GM12878 (cell line): Measurements from ENCODE around the gene FCGBP. TPM values are rescaled to one million over a fixed set of nuclear protein-coding genes. Genes with fewer than 3 reads are reported as not detected.
"Not testable (repeated sequence)": the region's sequence is repeated elsewhere in the genome, so short reads cannot be mapped to it uniquely, and the experiment has no call there.

Experiments
- ATAC-seq: fragments of 200-7000 bp; cut with Tn5 transposase; 3 replicates; pipeline ENCODE4 v1.9.1; 2020; ENCODE audit warnings: mild to moderate bottlenecking, moderate library complexity
- BruUV-seq: library from RNA; stranded (reverse); fragments of 400-500 nt; replicated peaks from 2 replicates; lab custom pipeline; 2021; lab: Mats Ljungman, UMichigan
- CTCF ChIA-PET: fragments of 300-600 bp; sonication (Branson Sonifier 250); formaldehyde crosslinking; extraction: SDS; loops from one replicate; lab custom pipeline; 2021; ENCODE audit warnings: inconsistent platforms; lab: Yijun Ruan, JAX
- POLR2A ChIA-PET: fragments of 350-600 bp; formaldehyde crosslinking; extraction: SDS; loops from one replicate; lab custom pipeline; 2021; ENCODE audit warnings: inconsistent platforms; lab: Charles Lee
- RAD21 ChIA-PET: fragments of 300-600 bp; sonication (Branson Sonifier 250); formaldehyde crosslinking; loops from one replicate; lab custom pipeline; 2023; ENCODE audit warnings: antibody characterized with exemption; ENCODE audit not compliant: unreplicated experiment; lab: Charles Lee
- SMC1A ChIA-PET: fragments of 300-600 bp; sonication (Branson Sonifier 250); formaldehyde crosslinking; loops from one replicate; lab custom pipeline; 2023; ENCODE audit not compliant: unreplicated experiment, uncharacterized antibody; lab: Charles Lee
- DNase-seq: peaks from one replicate; pipeline ENCODE4 v3.0.0-alpha.2; 2011; ENCODE audit warnings: low read depth, low spot score
- FAIRE-seq: peaks from 3 replicates; lab custom pipeline; 2011; peaks lifted over from hg19 to GRCh38; lab: Jason Lieb, UNC
- H2AFZ ChIP-seq: 2 replicates; pipeline ENCODE4 v1.6.0; 2011; ENCODE audit warnings: low read depth, low read length, control low read depth; ENCODE audit not compliant: control insufficient read depth
- H3K27ac ChIP-seq: 2 replicates; pipeline ENCODE4 v1.5.1; 2011; ENCODE audit warnings: control low read depth; ENCODE audit not compliant: control insufficient read depth, insufficient read depth
- H3K27me3 ChIP-seq, 2 experiments: replicated peaks in 1 of 2; 2 replicates each; pipeline versions ENCODE4 v1.6.0 to v1.6.1; 2011; ENCODE audit warnings: low read length in 1 of 2; ENCODE audit not compliant: control insufficient read depth in 2 of 2, insufficient read depth in 2 of 2
- H3K36me3 ChIP-seq, 2 experiments: 2 replicates each; pipeline ENCODE4 v1.5.1; 2011; ENCODE audit warnings: low read length in 1 of 2; ENCODE audit not compliant: control insufficient read depth in 2 of 2, insufficient read depth in 2 of 2
- H3K4me1 ChIP-seq: 2 replicates; pipeline ENCODE4 v1.6.1; 2011; ENCODE audit warnings: mild to moderate bottlenecking, low read length, moderate library complexity, mixed read lengths; ENCODE audit not compliant: control insufficient read depth, insufficient read depth
- H3K4me2 ChIP-seq: 2 replicates; pipeline ENCODE4 v1.6.0; 2011; ENCODE audit warnings: control low read depth; ENCODE audit not compliant: control insufficient read depth, insufficient read depth
- H3K4me3 ChIP-seq: fragments of 200-600 bp; sonication (generic); 2 replicates; pipeline ENCODE4 v1.5.1; 2016
- H3K79me2 ChIP-seq: 2 replicates; pipeline ENCODE4 v1.6.0; 2011; ENCODE audit warnings: low read length; ENCODE audit not compliant: control insufficient read depth, insufficient read depth
- H3K9ac ChIP-seq: 2 replicates; pipeline ENCODE4 v1.8.0; 2011; ENCODE audit warnings: low read length, control low read depth, mixed read lengths; ENCODE audit not compliant: control insufficient read depth, insufficient read depth
- H3K9me3 ChIP-seq: replicated peaks from 3 replicates; pipeline ENCODE4 v1.5.1; 2011; ENCODE audit warnings: mild to moderate bottlenecking, low read length; ENCODE audit not compliant: control insufficient read depth, insufficient read depth
- H4K20me1 ChIP-seq: 2 replicates; pipeline ENCODE4 v1.6.0; 2011; ENCODE audit not compliant: control insufficient read depth, insufficient read depth
- WGBS: methylation state at CpG from one replicate; pipeline ENCODE4 v1.1.6; 2016; ENCODE audit warnings: low lambda C conversion rate; ENCODE audit not compliant: insufficient replicate concordance, insufficient coverage; ENCODE audit errors: missing lambda C conversion rate; 5-methylcytosine and 5-hydroxymethylcytosine counted together
- in situ Hi-C: fragments of 300-500 bp; cut with MboI; formaldehyde crosslinking; loops from 9 replicates; pipeline ENCODE4 v1.14.3; 2018; ENCODE audit warnings: mixed read lengths
- intact Hi-C: fragments of 100-400 bp; cut with micrococcal nuclease; formaldehyde crosslinking; loops from one replicate; pipeline ENCODE4 v1.14.2; 2022; ENCODE audit not compliant: unreplicated experiment
- polyA plus RNA-seq, 11 experiments: library from polyadenylated mRNA; depleted of rRNA in 4 of 11; unstranded in 6 of 11; stranded (reverse) in 5 of 11; fragments of >200 nt; fragmentation: Nextera tagmentation in 4 of 11; fragmentation: Illumina TruSeq in 1 of 11; extraction: Ambion mirVana in 4 of 11; extraction: Trizol in 1 of 11; gene quantifications; 1 replicate in 1 of 11; 2 replicates in 10 of 11; pipeline versions ENCODE4 v1.2.1 to v1.2.3, GENCODE V29; 2011 to 2016; ENCODE audit warnings: inconsistent platforms in 2 of 11, missing spikeins in 2 of 11, low read depth in 1 of 11
- total RNA-seq, 4 experiments: library from RNA; depleted of rRNA in 3 of 4; stranded (reverse); fragments of >200 nt in 3 of 4; fragmentation: Illumina TruSeq in 1 of 4; extraction: Trizol in 1 of 4; gene quantifications; 2 replicates each; pipeline versions ENCODE4 v1.2.1 to v1.2.3, GENCODE V29; 2013 to 2021

FCGBP gene
- total and polyA plus RNA-seq, 10 of the 15 experiments (the other 5 are each of a cell fraction or from before 2014, with no cell fraction given), result 0.02 to 3.2 (median 0.37) TPM; not detected in 2

- H3K9ac ChIP-seq, H3K4me3 ChIP-seq, ATAC-seq, H3K4me2 ChIP-seq, H3K79me2 ChIP-seq, intact Hi-C loops, FAIRE-seq, H3K27ac ChIP-seq, POLR2A ChIA-PET, H3K9me3 ChIP-seq, RAD21 ChIA-PET, H3K4me1 ChIP-seq, CTCF ChIA-PET, DNase-seq, SMC1A ChIA-PET, H3K27me3 ChIP-seq, BruUV-seq, in situ Hi-C loops, H4K20me1 ChIP-seq, H3K36me3 ChIP-seq, H2AFZ ChIP-seq: not testable (repeated sequence)
- WGBS, result 66% methylated on average over 21 of the region's 30 CpGs
Measured at GRCh38 chr19:39885821-39886554, 48.4 kb downstream of the FCGBP start.

GRCh38 chr19:39884721-39885120 lies 49.7 kb downstream of the FCGBP start:
- CTCF ChIA-PET, H2AFZ ChIP-seq, intact Hi-C loops, H4K20me1 ChIP-seq, H3K36me3 ChIP-seq, ATAC-seq, H3K9me3 ChIP-seq, H3K79me2 ChIP-seq, H3K9ac ChIP-seq, FAIRE-seq, POLR2A ChIA-PET, H3K4me2 ChIP-seq, DNase-seq, H3K27me3 ChIP-seq, SMC1A ChIA-PET, RAD21 ChIA-PET, H3K27ac ChIP-seq, in situ Hi-C loops, H3K4me3 ChIP-seq, H3K4me1 ChIP-seq, BruUV-seq: not testable (repeated sequence)
- 13% methylated on average over 2 of the region's 9 CpGs for WGBS

Other genes with a start within 250 kb of the FCGBP start
Only the 7 nearest of the 9 such genes appear.
- not detected in 2 replicates for gene LEUTX, start 155.8 kb downstream of the FCGBP start, total RNA-seq (2014; rRNA removed)
- gene LEUTX, start 155.8 kb downstream of the FCGBP start, total RNA-seq (2014; rRNA removed; fragmentation: Illumina TruSeq; extraction: Trizol), result not detected in 2 replicates
- gene LEUTX, start 155.8 kb downstream of the FCGBP start, total RNA-seq (2021), result not detected in 2 replicates
- not detected in 2 replicates for gene LEUTX, start 155.8 kb downstream of the FCGBP start, polyA plus RNA-seq (2011; rRNA removed)
- gene LEUTX, start 155.8 kb downstream of the FCGBP start, polyA plus RNA-seq (2014; fragmentation: Illumina TruSeq; extraction: Trizol), result 0.46 TPM in 1 of 2 replicates, not detected in the other
- under 1 TPM; 0.29 to 0.40 TPM for gene LEUTX, start 155.8 kb downstream of the FCGBP start, polyA plus RNA-seq (2014; fragmentation: Nextera tagmentation; extraction: Ambion mirVana)
- gene LEUTX, start 155.8 kb downstream of the FCGBP start, polyA plus RNA-seq (2014; rRNA removed), result 0.33 and 0.91 TPM in 2 replicates
- gene LEUTX, start 155.8 kb downstream of the FCGBP start, polyA plus RNA-seq (2016; fragmentation: Nextera tagmentation; extraction: Ambion mirVana), result under 1 TPM; 0.39 to 0.44 TPM
- 2.9 and 3.6 TPM in 2 replicates for gene DYRK1B, start 100.5 kb downstream of the FCGBP start, total RNA-seq (2014; rRNA removed)
- 1.7 and 2.0 TPM in 2 replicates for gene DYRK1B, start 100.5 kb downstream of the FCGBP start, total RNA-seq (2014; rRNA removed; fragmentation: Illumina TruSeq; extraction: Trizol)
- gene DYRK1B, start 100.5 kb downstream of the FCGBP start, total RNA-seq (2021), result 8.9 and 10.2 TPM in 2 replicates
- gene DYRK1B, start 100.5 kb downstream of the FCGBP start, polyA plus RNA-seq (2011; rRNA removed), result 2.7 and 2.9 TPM in 2 replicates
- 2.1 and 3.4 TPM in 2 replicates for gene DYRK1B, start 100.5 kb downstream of the FCGBP start, polyA plus RNA-seq (2014; fragmentation: Illumina TruSeq; extraction: Trizol)
- gene DYRK1B, start 100.5 kb downstream of the FCGBP start, polyA plus RNA-seq (2014; fragmentation: Nextera tagmentation; extraction: Ambion mirVana), result under 1 TPM in 1 of 2 experiments, not detected in 1; 0.07 TPM
- gene DYRK1B, start 100.5 kb downstream of the FCGBP start, polyA plus RNA-seq (2014; rRNA removed), result 5.6 and 6.0 TPM in 2 replicates
- gene DYRK1B, start 100.5 kb downstream of the FCGBP start, polyA plus RNA-seq (2016; fragmentation: Nextera tagmentation; extraction: Ambion mirVana), result 1 to 10 TPM; 2.9 to 4.3 TPM
- gene FBL, start 88.3 kb downstream of the FCGBP start, total RNA-seq (2014; rRNA removed), result 323 and 343 TPM in 2 replicates
- 497 and 501 TPM in 2 replicates for gene FBL, start 88.3 kb downstream of the FCGBP start, total RNA-seq (2014; rRNA removed; fragmentation: Illumina TruSeq; extraction: Trizol)
- gene FBL, start 88.3 kb downstream of the FCGBP start, total RNA-seq (2021), result 534 and 544 TPM in 2 replicates
- gene FBL, start 88.3 kb downstream of the FCGBP start, polyA plus RNA-seq (2011; rRNA removed), result 442 and 775 TPM in 2 replicates
- 865 and 1,083 TPM in 2 replicates for gene FBL, start 88.3 kb downstream of the FCGBP start, polyA plus RNA-seq (2014; fragmentation: Illumina TruSeq; extraction: Trizol)
- 100 to 1,000 TPM; 156 to 460 TPM for gene FBL, start 88.3 kb downstream of the FCGBP start, polyA plus RNA-seq (2014; fragmentation: Nextera tagmentation; extraction: Ambion mirVana)
- 568 and 589 TPM in 2 replicates for gene FBL, start 88.3 kb downstream of the FCGBP start, polyA plus RNA-seq (2014; rRNA removed)
- 100 to 1,000 TPM; 253 to 257 TPM for gene FBL, start 88.3 kb downstream of the FCGBP start, polyA plus RNA-seq (2016; fragmentation: Nextera tagmentation; extraction: Ambion mirVana)
- gene PSMC4, start 36.5 kb upstream of the FCGBP start, total RNA-seq (2014; rRNA removed), result 134 and 138 TPM in 2 replicates
- 97.2 and 103 TPM in 2 replicates for gene PSMC4, start 36.5 kb upstream of the FCGBP start, total RNA-seq (2014; rRNA removed; fragmentation: Illumina TruSeq; extraction: Trizol)
- 109 TPM in 2 replicates for gene PSMC4, start 36.5 kb upstream of the FCGBP start, total RNA-seq (2021)
- 20.9 and 55.2 TPM in 2 replicates for gene PSMC4, start 36.5 kb upstream of the FCGBP start, polyA plus RNA-seq (2011; rRNA removed)
- gene PSMC4, start 36.5 kb upstream of the FCGBP start, polyA plus RNA-seq (2014; fragmentation: Illumina TruSeq; extraction: Trizol), result 87.6 and 115 TPM in 2 replicates
- gene PSMC4, start 36.5 kb upstream of the FCGBP start, polyA plus RNA-seq (2014; fragmentation: Nextera tagmentation; extraction: Ambion mirVana), result 100 to 1,000 TPM; 203 to 328 TPM
- gene PSMC4, start 36.5 kb upstream of the FCGBP start, polyA plus RNA-seq (2014; rRNA removed), result 84.1 and 99.7 TPM in 2 replicates
- gene PSMC4, start 36.5 kb upstream of the FCGBP start, polyA plus RNA-seq (2016; fragmentation: Nextera tagmentation; extraction: Ambion mirVana), result 100 to 1,000 TPM; 176 to 182 TPM
- gene ZNF546, start 62.4 kb upstream of the FCGBP start, total RNA-seq (2014; rRNA removed), result 4.1 and 6.1 TPM in 2 replicates
- gene ZNF546, start 62.4 kb upstream of the FCGBP start, total RNA-seq (2014; rRNA removed; fragmentation: Illumina TruSeq; extraction: Trizol), result 3.4 and 4.3 TPM in 2 replicates
- gene ZNF546, start 62.4 kb upstream of the FCGBP start, total RNA-seq (2021), result 3.2 and 3.3 TPM in 2 replicates
- gene ZNF546, start 62.4 kb upstream of the FCGBP start, polyA plus RNA-seq (2011; rRNA removed), result 3.4 and 7.0 TPM in 2 replicates
- 2.1 and 3.6 TPM in 2 replicates for gene ZNF546, start 62.4 kb upstream of the FCGBP start, polyA plus RNA-seq (2014; fragmentation: Illumina TruSeq; extraction: Trizol)
- 1 to 10 TPM in 1 of 2 experiments, under 1 TPM in 1; 0.88 to 1.4 TPM for gene ZNF546, start 62.4 kb upstream of the FCGBP start, polyA plus RNA-seq (2014; fragmentation: Nextera tagmentation; extraction: Ambion mirVana)
- gene ZNF546, start 62.4 kb upstream of the FCGBP start, polyA plus RNA-seq (2014; rRNA removed), result 1.4 and 2.0 TPM in 2 replicates
- gene ZNF546, start 62.4 kb upstream of the FCGBP start, polyA plus RNA-seq (2016; fragmentation: Nextera tagmentation; extraction: Ambion mirVana), result 1 to 10 TPM; 1.6 to 2.7 TPM
- 8.4 and 13.7 TPM in 2 replicates for gene ZNF780B, start 121.6 kb upstream of the FCGBP start, total RNA-seq (2014; rRNA removed)
- 18.8 and 23.9 TPM in 2 replicates for gene ZNF780B, start 121.6 kb upstream of the FCGBP start, total RNA-seq (2014; rRNA removed; fragmentation: Illumina TruSeq; extraction: Trizol)
- 19.0 and 20.2 TPM in 2 replicates for gene ZNF780B, start 121.6 kb upstream of the FCGBP start, total RNA-seq (2021)
- 24.0 and 26.3 TPM in 2 replicates for gene ZNF780B, start 121.6 kb upstream of the FCGBP start, polyA plus RNA-seq (2011; rRNA removed)
- gene ZNF780B, start 121.6 kb upstream of the FCGBP start, polyA plus RNA-seq (2014; fragmentation: Illumina TruSeq; extraction: Trizol), result 20.5 and 35.1 TPM in 2 replicates
- 10 to 100 TPM in 1 of 2 experiments, 1 to 10 TPM in 1; 9.3 to 10.7 TPM for gene ZNF780B, start 121.6 kb upstream of the FCGBP start, polyA plus RNA-seq (2014; fragmentation: Nextera tagmentation; extraction: Ambion mirVana)
- gene ZNF780B, start 121.6 kb upstream of the FCGBP start, polyA plus RNA-seq (2014; rRNA removed), result 8.0 and 13.9 TPM in 2 replicates
- 1 to 10 TPM; 7.3 to 9.0 TPM for gene ZNF780B, start 121.6 kb upstream of the FCGBP start, polyA plus RNA-seq (2016; fragmentation: Nextera tagmentation; extraction: Ambion mirVana)
- gene ZNF780A, start 156.3 kb upstream of the FCGBP start, total RNA-seq (2014; rRNA removed), result 13.8 and 19.8 TPM in 2 replicates
- gene ZNF780A, start 156.3 kb upstream of the FCGBP start, total RNA-seq (2014; rRNA removed; fragmentation: Illumina TruSeq; extraction: Trizol), result 19.5 and 22.8 TPM in 2 replicates
- 17.0 and 19.0 TPM in 2 replicates for gene ZNF780A, start 156.3 kb upstream of the FCGBP start, total RNA-seq (2021)
- 26.5 and 33.8 TPM in 2 replicates for gene ZNF780A, start 156.3 kb upstream of the FCGBP start, polyA plus RNA-seq (2011; rRNA removed)
- gene ZNF780A, start 156.3 kb upstream of the FCGBP start, polyA plus RNA-seq (2014; fragmentation: Illumina TruSeq; extraction: Trizol), result 18.2 and 22.7 TPM in 2 replicates
- gene ZNF780A, start 156.3 kb upstream of the FCGBP start, polyA plus RNA-seq (2014; fragmentation: Nextera tagmentation; extraction: Ambion mirVana), result 10 to 100 TPM; 19.6 to 27.6 TPM
- gene ZNF780A, start 156.3 kb upstream of the FCGBP start, polyA plus RNA-seq (2014; rRNA removed), result 11.4 and 16.2 TPM in 2 replicates
- gene ZNF780A, start 156.3 kb upstream of the FCGBP start, polyA plus RNA-seq (2016; fragmentation: Nextera tagmentation; extraction: Ambion mirVana), result 10 to 100 TPM; 10.9 to 12.0 TPM